ENCODE results near the gene FCER2.
A peak's percentile ranks its signal among the peaks of the same experiment; 100 is the strongest.
"Not testable (repeated sequence)": the region's sequence is repeated elsewhere in the genome, so short reads cannot be mapped to it uniquely, and the experiment has no call there.

The FCER2 gene

DNA sequence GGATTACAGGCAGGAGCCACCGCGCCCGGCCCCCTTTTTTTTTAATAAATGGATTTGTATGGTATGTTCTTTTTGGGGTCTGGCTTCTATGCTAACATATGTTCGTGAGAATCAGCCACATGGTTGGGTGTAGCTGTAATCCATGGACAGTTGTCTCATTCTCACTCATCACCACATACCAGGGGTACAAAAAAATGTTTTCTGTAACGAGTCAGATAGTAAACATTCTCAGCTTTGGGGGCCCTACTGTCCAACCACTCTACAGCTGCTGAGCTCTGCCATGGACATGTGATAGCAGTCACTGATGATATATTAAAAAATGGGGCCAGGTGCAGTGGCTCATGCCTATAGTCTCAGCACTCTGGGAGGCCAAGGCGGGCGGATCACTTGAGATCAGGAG, 38.2 kb downstream of the FCER2 start:
- no peak for DNase-seq
- in situ Hi-C loops (cut with HindIII; ENCODE audit: low pct_ligation_motif_present, low pct_unique_long_range_greater_than_20kb, low sequenced_read_pairs): no loop called here

DNA sequence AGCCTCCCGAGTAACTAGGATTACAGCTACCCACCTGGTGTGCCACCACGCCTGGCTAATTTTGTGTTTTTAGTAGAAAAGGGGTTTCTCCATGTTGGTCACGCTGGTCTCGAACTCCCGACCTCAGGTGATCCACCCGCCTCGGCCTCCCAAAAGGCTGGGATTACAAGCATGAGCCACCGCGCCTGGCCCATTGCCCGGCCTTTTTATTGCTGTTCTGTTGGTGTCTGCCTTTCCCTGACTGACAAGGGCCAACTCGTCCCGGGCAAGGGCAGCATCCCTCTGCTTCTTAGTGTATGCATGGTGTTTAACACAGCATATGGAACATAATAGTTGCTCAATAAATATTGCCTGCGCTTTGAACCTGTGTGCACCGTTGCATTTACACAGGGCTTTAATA, 39.3 kb downstream of the FCER2 start:
- in situ Hi-C loops (cut with HindIII; ENCODE audit: low pct_ligation_motif_present, low pct_unique_long_range_greater_than_20kb, low sequenced_read_pairs): no loop called here
- no peak for DNase-seq

DNA sequence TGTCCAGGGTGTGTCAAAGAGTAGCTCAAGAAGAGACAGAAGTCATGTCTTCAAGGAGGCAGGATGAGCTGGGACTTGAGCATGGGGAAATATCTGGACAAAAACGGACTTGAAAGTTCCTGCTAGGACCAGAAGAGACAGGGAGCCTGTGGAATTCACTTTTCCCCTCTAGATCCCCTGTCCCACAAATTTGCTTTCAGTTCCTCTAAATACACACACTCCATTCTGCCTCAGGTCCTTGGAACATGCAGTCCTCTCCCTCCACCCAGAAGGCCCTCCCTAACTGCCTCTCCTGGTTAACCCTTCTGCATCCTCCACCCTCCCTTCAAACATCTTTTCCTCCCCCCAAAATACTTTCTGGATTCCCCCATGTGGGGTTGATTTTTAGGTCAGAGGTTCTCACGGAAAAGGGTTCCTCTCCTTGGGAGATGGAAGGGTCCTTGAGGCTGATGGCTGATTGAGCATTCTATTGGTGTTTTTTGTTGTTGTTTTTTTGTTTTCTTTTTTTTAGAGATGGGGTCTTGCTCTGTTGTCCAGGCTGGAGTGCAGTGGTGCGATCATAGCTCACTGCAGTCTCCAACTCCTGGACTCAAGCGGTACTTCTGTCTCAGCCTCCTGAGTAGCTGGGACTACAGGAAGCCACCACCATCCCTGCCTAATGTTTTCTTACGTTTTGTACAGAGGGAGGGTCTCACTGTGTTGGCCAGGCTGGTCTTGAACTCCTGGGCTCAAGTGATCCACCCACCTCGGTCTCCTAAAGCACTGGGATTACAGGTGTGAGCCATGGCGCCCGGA, 40.0 kb downstream of the FCER2 start:
- DNase-seq: no peak
- in situ Hi-C loops (cut with HindIII; ENCODE audit: low pct_ligation_motif_present, low pct_unique_long_range_greater_than_20kb, low sequenced_read_pairs): no loop called here

DNA sequence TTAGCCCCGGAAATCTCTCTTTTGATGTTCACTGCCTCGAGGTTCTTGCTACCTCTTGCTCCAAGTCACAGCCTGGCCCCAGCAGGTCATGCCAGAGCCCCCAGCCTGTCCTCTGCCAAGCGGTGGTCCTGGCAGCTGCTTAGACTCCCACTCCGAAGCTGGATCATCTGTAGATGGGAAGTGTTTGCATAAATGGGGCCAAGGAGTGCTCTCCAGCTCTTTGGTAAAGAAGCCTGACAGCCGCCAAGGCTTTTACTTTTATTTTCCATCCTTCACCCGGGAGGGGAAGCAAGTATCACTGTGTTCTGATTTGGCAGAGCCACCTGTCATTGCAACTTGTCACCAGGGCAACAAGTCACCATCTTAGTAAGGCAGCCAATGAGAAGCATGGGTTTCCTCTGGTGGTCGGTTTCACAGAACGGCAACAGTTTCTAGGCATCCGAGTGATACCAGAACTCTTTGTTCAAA, 43.7 kb downstream of the FCER2 start:
- DNase-seq: no peak

DNA sequence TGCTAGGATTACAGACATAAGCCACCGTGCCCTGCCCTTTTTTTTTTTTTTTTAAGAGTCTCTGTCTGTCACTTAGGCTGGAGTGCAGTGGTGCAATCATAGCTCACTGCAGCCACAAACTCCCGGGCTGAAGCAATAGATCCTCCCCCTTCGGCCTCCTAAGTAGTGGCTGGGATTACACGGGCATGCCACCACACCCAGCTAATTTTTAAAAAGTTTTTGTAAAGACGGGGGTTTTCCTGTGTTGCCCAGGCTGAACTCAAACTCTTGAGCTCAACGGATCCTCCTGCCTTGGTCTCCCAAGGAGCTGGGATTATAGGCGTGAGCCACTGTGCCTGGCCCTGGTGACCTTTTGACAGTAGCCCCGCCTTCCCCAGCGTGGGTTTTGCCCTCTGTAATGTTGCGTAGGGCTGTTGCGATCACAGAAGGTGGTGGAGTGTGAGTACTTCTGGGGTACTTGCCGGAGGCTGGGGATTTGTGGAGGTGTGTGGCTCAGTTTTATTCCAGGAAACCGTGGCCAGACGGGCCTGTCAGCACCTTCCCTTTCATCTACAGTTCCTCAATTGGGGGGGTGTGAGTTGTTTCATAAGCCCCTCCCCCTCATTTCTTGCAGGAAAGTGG, 44.7 kb downstream of the FCER2 start:
- in situ Hi-C loops (cut with HindIII; ENCODE audit: low pct_ligation_motif_present, low pct_unique_long_range_greater_than_20kb, low sequenced_read_pairs): no loop called here
- DNase-seq: no peak

More for the DNA sequence above, 43.7 kb downstream of the FCER2 start:
- in situ Hi-C loops (cut with HindIII; ENCODE audit: low pct_ligation_motif_present, low pct_unique_long_range_greater_than_20kb, low sequenced_read_pairs): no loop called here

DNA sequence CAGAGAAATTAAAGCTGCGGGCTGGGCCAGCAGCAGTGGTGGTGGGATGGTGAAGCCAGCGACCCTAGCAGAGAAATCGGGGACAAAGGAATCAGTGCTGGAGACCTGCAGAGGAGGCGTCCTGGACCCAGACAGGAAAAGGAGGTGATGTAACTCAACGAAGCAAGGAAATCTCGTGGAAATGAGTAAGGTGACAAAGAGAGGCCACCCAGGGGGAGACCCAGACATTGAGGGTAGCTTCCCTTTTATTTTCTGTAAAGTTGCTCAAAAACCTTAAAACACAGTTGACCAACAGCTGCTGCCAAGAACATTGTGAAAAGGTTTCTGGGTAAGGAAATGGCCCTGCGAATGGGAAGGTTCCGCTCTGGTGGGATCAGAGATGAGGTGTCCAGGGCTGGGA, 46.4 kb downstream of the FCER2 start:
- no peak for DNase-seq
- in situ Hi-C loops (cut with HindIII; ENCODE audit: low pct_ligation_motif_present, low pct_unique_long_range_greater_than_20kb, low sequenced_read_pairs): no loop called here

DNA sequence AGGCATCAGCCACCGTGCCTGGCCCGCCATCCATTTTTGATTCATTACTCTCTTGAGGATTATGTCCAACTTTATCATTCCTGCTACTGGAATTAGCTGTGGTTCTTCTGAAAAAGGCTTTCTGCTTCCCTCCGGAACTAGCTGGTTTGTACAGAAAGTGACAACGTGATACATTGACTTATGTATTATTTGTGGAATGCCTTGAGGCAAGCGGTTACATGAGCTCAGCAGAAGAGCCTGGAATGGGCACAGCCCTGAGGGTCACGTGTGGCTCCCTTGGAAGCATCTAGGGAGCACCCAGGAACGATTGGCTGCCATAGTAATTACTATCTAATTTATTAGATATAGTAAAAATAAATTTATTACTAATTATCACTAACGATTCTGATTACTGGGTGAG, 47.5 kb downstream of the FCER2 start:
- DNase-seq: no peak
- in situ Hi-C loops (cut with HindIII; ENCODE audit: low pct_ligation_motif_present, low pct_unique_long_range_greater_than_20kb, low sequenced_read_pairs): no loop called here

DNA sequence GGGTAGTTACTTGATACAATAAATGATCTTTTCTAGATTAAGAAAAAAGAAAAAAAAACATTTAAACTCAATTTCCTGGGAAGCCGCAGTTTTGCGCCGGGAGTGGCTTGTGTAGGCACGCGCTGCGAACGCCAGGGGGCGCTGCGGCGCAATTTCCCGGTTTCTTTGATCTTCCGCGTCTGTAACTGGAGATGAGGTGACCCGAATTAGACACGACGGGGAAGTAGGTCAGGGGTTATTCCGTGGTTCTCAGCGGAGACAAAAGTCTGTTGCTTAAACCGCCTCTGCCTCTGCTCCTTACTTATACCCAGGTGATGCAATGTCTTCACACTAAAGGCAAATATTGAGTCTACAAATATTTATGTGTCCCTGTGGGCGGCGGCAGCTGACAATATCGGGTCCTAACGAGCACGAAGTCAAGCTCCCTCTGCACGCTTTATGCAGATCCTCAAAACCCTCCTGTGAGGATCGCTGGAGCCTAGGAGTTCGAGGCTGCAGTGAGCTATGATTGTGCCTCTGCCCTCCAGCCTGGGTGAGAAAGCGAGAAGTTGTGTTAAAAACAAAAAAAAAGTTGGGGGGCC, 49.8 kb downstream of the FCER2 start:
- peak; percentile 63 for DNase-seq
- in situ Hi-C loops (cut with HindIII; ENCODE audit: low pct_ligation_motif_present, low pct_unique_long_range_greater_than_20kb, low sequenced_read_pairs): no loop called here

DNA sequence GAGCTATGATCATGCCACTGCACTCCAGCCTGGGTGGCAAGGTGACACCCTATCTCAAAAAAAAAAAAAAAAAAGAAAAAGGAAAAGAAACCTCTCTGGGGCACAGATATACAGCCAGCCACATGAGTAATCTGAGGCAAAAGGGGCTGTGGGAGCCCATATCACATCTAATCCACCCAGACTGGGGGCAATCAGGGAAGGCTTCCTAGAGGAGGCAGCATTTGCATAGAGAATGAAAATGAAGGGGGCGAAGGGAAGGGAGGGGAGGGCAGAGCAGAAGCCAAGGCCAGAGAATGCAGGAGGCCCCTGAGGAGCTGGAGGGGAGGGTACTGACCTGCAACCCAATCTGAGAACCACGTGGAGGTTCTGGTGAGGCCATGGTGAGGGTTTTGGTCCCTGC, 51.8 kb downstream of the FCER2 start:
- DNase-seq: no peak
- in situ Hi-C loops (cut with HindIII; ENCODE audit: low pct_ligation_motif_present, low pct_unique_long_range_greater_than_20kb, low sequenced_read_pairs): no loop called here

DNA sequence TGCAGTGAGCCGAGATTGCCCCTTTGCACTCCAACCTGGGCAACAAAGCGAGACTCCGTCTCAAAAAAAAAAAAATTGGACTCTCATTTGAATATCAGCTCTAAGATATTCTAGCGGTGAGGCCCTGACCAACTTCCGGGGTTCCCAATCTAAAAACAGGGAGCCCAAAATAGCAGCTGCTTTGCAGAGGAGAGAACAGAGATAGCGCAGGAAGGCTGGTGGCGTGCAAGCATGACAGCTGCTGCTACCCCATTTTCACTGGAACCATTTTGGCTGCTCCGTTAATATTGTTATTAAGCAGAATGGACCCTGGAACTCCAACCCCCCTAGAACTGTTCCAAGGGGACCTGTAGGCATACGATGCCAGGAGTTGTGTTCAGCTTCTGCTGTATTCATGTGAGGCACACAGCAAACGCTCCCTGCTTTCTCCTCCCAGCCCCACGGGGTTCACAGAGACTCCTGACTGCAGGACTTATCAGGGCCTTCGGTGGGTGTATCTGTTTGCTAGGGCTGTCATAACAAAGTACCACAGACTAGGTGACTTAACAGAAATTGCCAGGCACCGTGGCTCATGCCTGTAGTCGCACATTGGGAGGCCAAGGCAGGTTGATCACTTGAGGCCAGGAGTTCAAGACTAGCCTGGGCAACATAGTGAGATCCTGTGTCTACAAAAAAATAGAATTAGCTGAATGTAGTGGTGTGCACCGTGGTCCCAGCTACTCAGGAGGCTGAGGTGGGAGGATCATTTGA, 53.5 kb downstream of the FCER2 start:
- in situ Hi-C loops (cut with HindIII; ENCODE audit: low pct_ligation_motif_present, low pct_unique_long_range_greater_than_20kb, low sequenced_read_pairs): no loop called here
- no peak for DNase-seq

GRCh38 chr19:7647156-7647555, 54.8 kb downstream of the FCER2 start:
- no peak for DNase-seq
- in situ Hi-C loops (cut with HindIII; ENCODE audit: low pct_ligation_motif_present, low pct_unique_long_range_greater_than_20kb, low sequenced_read_pairs): no loop called here

- no peak for DNase-seq
- in situ Hi-C loops (cut with HindIII; ENCODE audit: low pct_ligation_motif_present, low pct_unique_long_range_greater_than_20kb, low sequenced_read_pairs): no loop called here
Observed at GRCh38 chr19:7646426-7646700, 55.6 kb downstream of the FCER2 start.

DNA sequence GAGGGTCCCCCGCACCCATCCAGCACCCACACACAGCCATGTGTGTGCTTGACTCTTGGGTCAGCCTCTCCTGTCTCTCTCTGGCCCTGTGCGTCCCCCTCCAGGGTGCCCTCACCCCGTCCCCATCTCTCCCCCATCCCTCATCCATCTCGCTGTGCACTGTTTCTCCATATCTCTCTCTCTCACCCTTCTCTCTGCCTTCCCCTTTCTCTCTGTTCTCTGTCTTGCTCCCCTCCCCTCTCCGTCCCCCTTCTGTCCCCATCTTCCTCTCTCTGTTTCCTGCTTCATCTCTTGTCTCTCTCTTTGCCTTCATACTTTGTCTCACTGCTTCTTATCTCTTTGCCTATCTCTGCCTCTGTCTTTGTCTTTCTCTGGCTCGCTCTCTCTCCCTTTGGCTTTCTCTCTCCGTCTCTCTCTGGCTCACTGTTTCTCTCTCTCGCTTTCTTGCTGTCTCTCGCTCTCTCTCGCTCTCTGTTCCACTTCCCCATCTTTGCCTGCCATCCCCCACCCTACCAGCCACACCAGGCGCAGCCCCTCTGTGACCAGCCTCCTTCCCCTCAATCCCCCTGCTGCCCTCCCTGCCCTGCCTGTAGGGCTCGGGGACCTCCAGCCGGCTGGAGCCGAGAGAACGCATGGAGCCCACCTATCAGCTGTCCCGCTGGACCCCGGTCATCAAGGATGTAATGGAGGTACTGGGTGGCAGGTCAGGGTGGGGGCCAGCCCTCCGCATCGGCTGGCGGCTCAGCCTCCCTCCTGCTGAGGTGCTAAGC, 56.1 kb downstream of the FCER2 start:
- in situ Hi-C loops (cut with HindIII; ENCODE audit: low pct_ligation_motif_present, low pct_unique_long_range_greater_than_20kb, low sequenced_read_pairs): no loop called here
- no peak for DNase-seq

DNA sequence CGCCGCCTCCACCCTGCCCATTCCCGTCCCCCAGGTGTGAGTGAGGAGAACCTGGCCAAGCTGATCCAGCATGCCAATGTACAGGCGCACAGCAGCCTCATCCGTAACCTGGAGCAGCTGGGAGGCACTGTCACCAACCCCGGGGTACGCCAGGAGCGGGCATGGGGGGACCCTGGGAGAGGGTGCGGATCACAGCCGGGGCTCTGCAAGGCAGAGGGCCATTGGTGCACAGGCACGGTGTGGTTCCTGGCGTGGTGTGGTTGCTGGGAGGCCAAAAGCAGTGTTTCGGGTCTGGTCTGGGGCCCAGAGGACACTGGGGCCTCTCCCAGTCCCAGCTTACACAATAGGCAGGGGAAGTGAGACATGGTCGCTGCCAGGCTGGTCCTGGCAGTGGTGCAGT, 56.8 kb downstream of the FCER2 start:
- in situ Hi-C loops (cut with HindIII; ENCODE audit: low pct_ligation_motif_present, low pct_unique_long_range_greater_than_20kb, low sequenced_read_pairs): no loop called here
- DNase-seq: no peak

DNA sequence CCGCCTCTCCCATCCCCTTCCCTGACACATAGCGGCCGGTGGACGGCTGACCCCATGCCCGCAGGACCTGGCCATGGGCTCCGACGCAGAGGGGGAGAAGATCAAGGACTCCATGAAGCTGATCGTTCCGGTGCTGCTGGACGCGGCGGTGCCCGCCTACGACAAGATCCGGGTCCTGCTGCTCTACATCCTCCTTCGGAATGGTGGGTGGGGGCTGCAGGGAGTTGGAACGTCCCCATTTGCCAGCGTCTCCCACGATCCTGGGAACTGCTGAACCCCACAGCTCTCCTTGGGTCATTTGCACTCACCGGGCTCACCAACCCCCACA, 57.4 kb downstream of the FCER2 start:
- in situ Hi-C loops (cut with HindIII; ENCODE audit: low pct_ligation_motif_present, low pct_unique_long_range_greater_than_20kb, low sequenced_read_pairs): no loop called here
- DNase-seq: no peak

GRCh38 chr19:7643629-7644549, 58.0 kb downstream of the FCER2 start:
- in situ Hi-C loops (cut with HindIII; ENCODE audit: low pct_ligation_motif_present, low pct_unique_long_range_greater_than_20kb, low sequenced_read_pairs); DNase-seq: not testable (repeated sequence)

GRCh38 chr19:7643031-7643415, 58.9 kb downstream of the FCER2 start:
- in situ Hi-C loops (cut with HindIII; ENCODE audit: low pct_ligation_motif_present, low pct_unique_long_range_greater_than_20kb, low sequenced_read_pairs): no loop called here
- no peak for DNase-seq

Measured in ACHN (cell line).